ENCODE results near the gene ADGRF3. TPM values are rescaled to one million over a fixed set of nuclear protein-coding genes. Genes with fewer than 3 reads are reported as not detected.

Gene ADGRF3
- total and polyA plus RNA-seq, 9 of the 15 experiments (the other 6 are each of a cell fraction or from before 2014, with no cell fraction given): 0.04 to 0.54 (median 0.16) TPM; not detected in 2

DNA sequence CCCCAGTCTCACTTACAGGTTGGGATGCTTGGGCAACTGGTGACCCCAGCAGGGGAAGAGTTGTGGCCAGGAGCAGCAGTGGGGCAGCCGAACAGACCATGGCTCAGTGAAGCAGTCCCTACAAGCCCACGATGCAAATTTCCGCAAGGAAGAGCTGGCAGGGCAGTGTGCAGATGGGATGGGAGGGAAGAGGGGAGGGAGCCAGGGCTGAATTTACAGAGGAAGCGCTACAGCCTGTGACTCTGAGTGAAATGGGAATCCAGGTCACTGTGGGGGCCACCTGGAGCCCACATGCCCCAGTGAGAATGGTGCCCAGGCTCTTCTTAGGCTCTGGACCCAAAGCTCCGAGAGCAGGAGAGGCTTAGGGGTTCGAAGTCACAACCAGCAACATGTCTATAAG is 27.6 kb downstream of the ADGRF3 start (continued):
- TF ChIP-seq, protein P1, sequence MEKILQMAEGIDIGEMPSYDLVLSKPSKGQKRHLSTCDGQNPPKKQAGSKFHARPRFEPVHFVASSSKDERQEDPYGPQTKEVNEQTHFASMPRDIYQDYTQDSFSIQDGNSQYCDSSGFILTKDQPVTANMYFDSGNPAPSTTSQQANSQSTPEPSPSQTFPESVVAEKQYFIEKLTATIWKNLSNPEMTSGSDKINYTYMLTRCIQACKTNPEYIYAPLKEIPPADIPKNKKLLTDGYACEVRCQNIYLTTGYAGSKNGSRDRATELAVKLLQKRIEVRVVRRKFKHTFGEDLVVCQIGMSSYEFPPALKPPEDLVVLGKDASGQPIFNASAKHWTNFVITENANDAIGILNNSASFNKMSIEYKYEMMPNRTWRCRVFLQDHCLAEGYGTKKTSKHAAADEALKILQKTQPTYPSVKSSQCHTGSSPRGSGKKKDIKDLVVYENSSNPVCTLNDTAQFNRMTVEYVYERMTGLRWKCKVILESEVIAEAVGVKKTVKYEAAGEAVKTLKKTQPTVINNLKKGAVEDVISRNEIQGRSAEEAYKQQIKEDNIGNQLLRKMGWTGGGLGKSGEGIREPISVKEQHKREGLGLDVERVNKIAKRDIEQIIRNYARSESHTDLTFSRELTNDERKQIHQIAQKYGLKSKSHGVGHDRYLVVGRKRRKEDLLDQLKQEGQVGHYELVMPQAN (IDR thresholded peaks at IDR 0.05; ENCODE audit: borderline replicate concordance): no peak
- TF ChIP-seq ZNF184 (CRISPR knock-in tag; IDR thresholded peaks at IDR 0.05) (no peak), CCAR2 (IDR thresholded peaks at IDR 0.05; ENCODE audit: low read depth, low read length) (no peak), PURB (CRISPR knock-in tag; IDR thresholded peaks at IDR 0.05; ENCODE audit: low read depth) (no peak)

DNA sequence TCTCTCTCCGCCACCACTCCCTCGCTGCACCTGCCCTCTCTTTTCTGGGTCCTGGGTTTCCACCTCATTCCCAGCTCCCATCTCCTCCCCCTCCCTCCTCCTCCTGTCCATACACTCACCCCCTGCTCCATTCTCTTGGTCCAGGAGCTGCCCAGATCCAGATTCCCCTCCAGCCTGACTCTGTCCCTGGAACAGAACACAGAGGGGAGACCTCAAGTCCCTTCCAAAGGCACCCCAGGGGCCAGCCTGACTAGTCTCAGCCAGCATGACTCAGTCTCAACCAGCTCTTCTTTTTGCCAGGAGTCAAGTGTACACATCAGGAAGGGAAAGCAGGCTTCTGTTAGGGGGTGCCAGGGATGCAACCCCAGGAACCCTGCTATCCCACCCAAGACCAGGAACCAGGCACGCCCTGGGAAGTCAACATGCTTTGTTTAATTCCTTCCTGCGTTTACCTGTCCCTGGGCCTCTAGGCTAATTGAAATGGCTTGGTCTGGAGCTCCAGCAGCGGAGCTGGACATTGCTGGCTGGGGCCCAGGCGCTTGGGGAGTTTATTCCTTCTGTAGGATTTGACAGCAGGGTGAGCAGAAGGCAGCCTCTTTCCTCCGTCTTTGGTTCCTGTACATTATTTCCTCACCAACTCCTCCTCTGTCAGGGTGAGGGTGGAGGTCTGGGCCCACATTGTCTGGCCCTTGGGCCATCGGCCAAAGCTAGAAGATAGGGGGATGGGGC is 29.0 kb downstream of the ADGRF3 start:
- DNase-seq (ENCODE audit: extremely low read depth in 1 of 4, low spot score in 3 of 4) (peak in 1 of 4 experiments; percentile 27), ATAC-seq (peak; percentile 23), FAIRE-seq (peak; percentile 69)
- H4K20me1 ChIP-seq (replicated peaks; ENCODE audit: control insufficient read depth, insufficient read depth, low read length): no peaks in the 10 kb centered on the region
- WGBS (ENCODE audit: insufficient coverage, low coverage, missing lambda C conversion rate): 47% methylated on average over 7 of the region's 8 CpGs
- no TSS peak for BruUV-seq (replicated peaks)
- CTCF ChIA-PET (ENCODE audit: low intra/inter-chr PET ratio): no interaction called here
- H3K4me1 ChIP-seq (replicated peaks in 1 of 2; ENCODE audit: control insufficient read depth in 2 of 2, insufficient read depth in 2 of 2, low read length in 2 of 2): peaks cover 15 to 31% of the 10 kb centered on the region in 2 experiments
- H3K4me2 ChIP-seq (ENCODE audit: insufficient read depth, low read length): peak overlapping the region; percentile 57
- peaks cover 0 to 10% of the 10 kb centered on the region in 2 experiments; a peak in 2 of 5 replicates for H3K27me3 ChIP-seq (ENCODE audit: control insufficient read depth in 2 of 2, insufficient read depth in 2 of 2, low read length in 2 of 2)
- peak overlapping the region; percentile 17 to 19; a peak in 2 of 4 replicates for H3K9ac ChIP-seq (ENCODE audit: insufficient read depth in 1 of 2, low read depth in 2 of 2, low read length in 2 of 2)
- peak overlapping the region; percentile 70; the same call in 1 of the 2 replicates for H2AFZ ChIP-seq (ENCODE audit: low read depth, low read length)
- POLR2A ChIA-PET: interaction anchor here (0.6 to 1.6 kb wide), 11 partner anchors 8 to 247 kb away, joined by 3 to 10 read pairs (median 3); partner anchors contain the start of genes ADGRF3 and SELENOI
- no peak overlapping the region; the same call in 2 of the 3 replicates for H3K27ac ChIP-seq (ENCODE audit: extremely low read depth, low read depth, low read length)
- H3K36me3 ChIP-seq (ENCODE audit: control insufficient read depth, insufficient read depth, low read length): no peaks in the 10 kb centered on the region
- H3K79me2 ChIP-seq (ENCODE audit: control insufficient read depth, insufficient read depth, low read length): no peaks in the 10 kb centered on the region
- no peaks in the 10 kb centered on the region for H3K9me3 ChIP-seq (replicated peaks; ENCODE audit: control insufficient read depth, insufficient read depth, low read depth, low read length)
- intact Hi-C loops (cut with micrococcal nuclease): no loop called here
- H3K9me1 ChIP-seq (ENCODE audit: control insufficient read depth, insufficient read depth, low read length): peaks cover 3% of the 10 kb centered on the region
- H3K4me3 ChIP-seq: no peak overlapping the region
- in situ Hi-C loops (cut with MboI): no loop called here
- TF ChIP-seq, protein P2, sequence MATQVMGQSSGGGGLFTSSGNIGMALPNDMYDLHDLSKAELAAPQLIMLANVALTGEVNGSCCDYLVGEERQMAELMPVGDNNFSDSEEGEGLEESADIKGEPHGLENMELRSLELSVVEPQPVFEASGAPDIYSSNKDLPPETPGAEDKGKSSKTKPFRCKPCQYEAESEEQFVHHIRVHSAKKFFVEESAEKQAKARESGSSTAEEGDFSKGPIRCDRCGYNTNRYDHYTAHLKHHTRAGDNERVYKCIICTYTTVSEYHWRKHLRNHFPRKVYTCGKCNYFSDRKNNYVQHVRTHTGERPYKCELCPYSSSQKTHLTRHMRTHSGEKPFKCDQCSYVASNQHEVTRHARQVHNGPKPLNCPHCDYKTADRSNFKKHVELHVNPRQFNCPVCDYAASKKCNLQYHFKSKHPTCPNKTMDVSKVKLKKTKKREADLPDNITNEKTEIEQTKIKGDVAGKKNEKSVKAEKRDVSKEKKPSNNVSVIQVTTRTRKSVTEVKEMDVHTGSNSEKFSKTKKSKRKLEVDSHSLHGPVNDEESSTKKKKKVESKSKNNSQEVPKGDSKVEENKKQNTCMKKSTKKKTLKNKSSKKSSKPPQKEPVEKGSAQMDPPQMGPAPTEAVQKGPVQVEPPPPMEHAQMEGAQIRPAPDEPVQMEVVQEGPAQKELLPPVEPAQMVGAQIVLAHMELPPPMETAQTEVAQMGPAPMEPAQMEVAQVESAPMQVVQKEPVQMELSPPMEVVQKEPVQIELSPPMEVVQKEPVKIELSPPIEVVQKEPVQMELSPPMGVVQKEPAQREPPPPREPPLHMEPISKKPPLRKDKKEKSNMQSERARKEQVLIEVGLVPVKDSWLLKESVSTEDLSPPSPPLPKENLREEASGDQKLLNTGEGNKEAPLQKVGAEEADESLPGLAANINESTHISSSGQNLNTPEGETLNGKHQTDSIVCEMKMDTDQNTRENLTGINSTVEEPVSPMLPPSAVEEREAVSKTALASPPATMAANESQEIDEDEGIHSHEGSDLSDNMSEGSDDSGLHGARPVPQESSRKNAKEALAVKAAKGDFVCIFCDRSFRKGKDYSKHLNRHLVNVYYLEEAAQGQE (IDR thresholded peaks at IDR 0.05; ENCODE audit: borderline replicate concordance): peak; percentile 55
- TF ChIP-seq, protein P2 (CRISPR knock-in tag; IDR thresholded peaks at IDR 0.05; ENCODE audit: low read depth): no peak
- TF ChIP-seq, protein P3, sequence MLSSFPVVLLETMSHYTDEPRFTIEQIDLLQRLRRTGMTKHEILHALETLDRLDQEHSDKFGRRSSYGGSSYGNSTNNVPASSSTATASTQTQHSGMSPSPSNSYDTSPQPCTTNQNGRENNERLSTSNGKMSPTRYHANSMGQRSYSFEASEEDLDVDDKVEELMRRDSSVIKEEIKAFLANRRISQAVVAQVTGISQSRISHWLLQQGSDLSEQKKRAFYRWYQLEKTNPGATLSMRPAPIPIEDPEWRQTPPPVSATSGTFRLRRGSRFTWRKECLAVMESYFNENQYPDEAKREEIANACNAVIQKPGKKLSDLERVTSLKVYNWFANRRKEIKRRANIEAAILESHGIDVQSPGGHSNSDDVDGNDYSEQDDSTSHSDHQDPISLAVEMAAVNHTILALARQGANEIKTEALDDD (IDR thresholded peaks at IDR 0.05): peak; percentile 66
- TF ChIP-seq ZNF12 (CRISPR knock-in tag; IDR thresholded peaks at IDR 0.05): 0 out of 2 replicates have a peak, but pooled peaks have one; percentile 24
